ENCODE data around the gene NTN5.

Gene NTN5

GRCh38 chr19:48629599-48630295, 43.1 kb downstream of the NTN5 start:
- H3K36me3 ChIP-seq (replicated peaks) = no peaks in the 10 kb centered on the region
- peak; percentile 56 for DNase-seq
- in situ Hi-C loops (cut with HindIII; ENCODE audit: low pct_ligation_motif_present, low sequenced_read_pairs) = no loop called here
- TF ChIP-seq CTCF (IDR thresholded peaks at IDR 0.05; ENCODE audit: low read depth, low read length, missing control alignments) = no peak
- peak overlapping the region; percentile 27 for H3K4me3 ChIP-seq (ENCODE audit: low read depth, low read length)
- no peaks in the 10 kb centered on the region for H3K27me3 ChIP-seq (replicated peaks)
- H3K27ac ChIP-seq = peak overlapping the region; percentile 5

GRCh38 chr19:48629297-48629598, 43.6 kb downstream of the NTN5 start:
- TF ChIP-seq CTCF (IDR thresholded peaks at IDR 0.05; ENCODE audit: low read depth, low read length, missing control alignments) = no peak
- in situ Hi-C loops (cut with HindIII; ENCODE audit: low pct_ligation_motif_present, low sequenced_read_pairs) = no loop called here
- DNase-seq = no peak

GRCh38 chr19:48628486-48629296, 44.1 kb downstream of the NTN5 start:
- no peaks in the 10 kb centered on the region for H3K36me3 ChIP-seq (replicated peaks)
- in situ Hi-C loops (cut with HindIII; ENCODE audit: low pct_ligation_motif_present, low sequenced_read_pairs) = no loop called here
- no peak for DNase-seq
- no peak for TF ChIP-seq CTCF (IDR thresholded peaks at IDR 0.05; ENCODE audit: low read depth, low read length, missing control alignments)
- H3K27ac ChIP-seq = no peak overlapping the region
- no peak overlapping the region for H3K4me3 ChIP-seq (ENCODE audit: low read depth, low read length)
- no peaks in the 10 kb centered on the region for H3K27me3 ChIP-seq (replicated peaks)

More at GRCh38 chr19:48629297-48629598, 43.6 kb downstream of the NTN5 start:
- no peaks in the 10 kb centered on the region for H3K27me3 ChIP-seq (replicated peaks)
- H3K4me3 ChIP-seq (ENCODE audit: low read depth, low read length) = no peak overlapping the region
- no peaks in the 10 kb centered on the region for H3K36me3 ChIP-seq (replicated peaks)
- no peak overlapping the region for H3K27ac ChIP-seq

GRCh38 chr19:48627865-48628314, 44.9 kb downstream of the NTN5 start:
- Histone ChIP-seq H3K36me3 (replicated peaks) (no peaks in the 10 kb centered on the region), H3K4me3 (ENCODE audit: low read depth, low read length) (no peak overlapping the region), H3K27ac (no peak overlapping the region), H3K27me3 (replicated peaks) (no peaks in the 10 kb centered on the region)
- no peak for DNase-seq
- no peak for TF ChIP-seq CTCF (IDR thresholded peaks at IDR 0.05; ENCODE audit: low read depth, low read length, missing control alignments)
- in situ Hi-C loops (cut with HindIII; ENCODE audit: low pct_ligation_motif_present, low sequenced_read_pairs) = no loop called here

- TF ChIP-seq CTCF (IDR thresholded peaks at IDR 0.05; ENCODE audit: low read depth, low read length, missing control alignments) = no peak
- no peaks in the 10 kb centered on the region for H3K27me3 ChIP-seq (replicated peaks)
- H3K4me3 ChIP-seq (ENCODE audit: low read depth, low read length) = no peak overlapping the region
- in situ Hi-C loops (cut with HindIII; ENCODE audit: low pct_ligation_motif_present, low sequenced_read_pairs) = no loop called here
- H3K36me3 ChIP-seq (replicated peaks) = no peaks in the 10 kb centered on the region
- DNase-seq = no peak
- H3K27ac ChIP-seq = no peak overlapping the region
These were observed 45.5 kb downstream of the NTN5 start for GRCh38 chr19:48627201-48627864.
